GM18526 (cell line): Measurements from ENCODE around the gene TTC38.

Source experiments
- POLR2A ChIP-seq: IDR thresholded peaks from 3 replicates; pipeline ENCODE4 v1.6.1; 2011; ENCODE audit not compliant: insufficient read length; ENCODE audit errors: extremely low read depth

Gene TTC38

DNA sequence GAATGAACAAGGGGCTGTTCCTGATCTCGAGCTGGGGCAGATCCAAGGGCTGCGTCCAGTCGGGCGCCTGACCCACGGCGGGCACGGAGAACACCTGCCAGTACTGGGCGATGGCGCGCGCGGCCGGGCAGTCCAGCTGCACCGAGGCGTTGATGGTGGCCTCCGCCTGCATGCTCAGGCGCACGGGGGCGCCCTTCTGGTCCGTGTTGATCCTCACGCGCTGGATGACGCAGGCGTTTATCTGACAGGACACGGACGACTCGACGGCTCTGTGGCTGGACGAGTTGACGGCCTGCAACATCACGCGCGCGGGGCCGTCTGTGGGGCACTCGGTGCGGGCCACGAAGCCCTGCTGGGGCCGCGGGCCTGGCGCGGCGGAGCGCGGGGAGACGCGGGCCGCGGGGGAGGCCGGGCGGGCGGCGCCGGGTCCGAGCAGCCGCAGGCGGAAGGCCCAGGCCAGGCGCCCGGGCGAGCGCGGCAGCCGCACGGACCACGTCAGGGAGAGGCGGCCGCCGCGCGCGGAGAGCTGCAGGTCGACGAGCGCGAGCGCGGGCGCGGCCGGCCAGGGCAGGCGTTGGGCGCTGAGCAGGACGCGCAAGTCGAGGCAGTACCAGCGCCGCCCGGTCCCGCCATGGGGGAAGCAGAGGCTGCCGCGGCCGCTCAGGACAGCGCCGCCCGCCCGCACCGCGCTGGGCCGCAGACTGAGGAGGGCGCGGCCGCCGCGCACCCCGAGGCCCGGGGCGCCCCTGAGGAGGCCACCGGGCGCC lies 5.2 kb upstream of the TTC38 start:
- TF ChIP-seq POLR2A, result no peak

DNA sequence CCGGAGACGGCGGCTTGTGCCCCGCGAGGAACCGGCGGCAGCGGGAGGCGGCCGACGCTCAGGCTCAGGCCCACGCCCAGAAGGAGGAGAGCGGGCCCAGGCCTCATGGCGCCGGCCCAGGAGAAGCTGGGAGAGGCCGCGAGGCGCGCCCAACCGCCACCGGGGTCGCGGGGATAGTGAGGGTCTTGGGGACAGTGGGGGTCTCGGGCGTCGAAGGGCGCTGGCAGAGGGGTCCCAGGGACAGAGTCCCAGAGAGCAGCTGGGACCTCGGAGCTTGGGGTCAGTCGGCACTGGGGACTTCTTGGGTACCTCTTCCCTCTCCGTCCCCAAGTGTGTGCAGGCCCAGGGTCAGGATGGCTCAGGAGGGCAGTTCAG lies 4.6 kb upstream of the TTC38 start, which contains the start of gene PKDREJ:
Gene PKDREJ (minus strand): TSS at position 128 of the 375 bp plus-strand sequence. CDS start 21 bp downstream, at position 107.
- no peak for TF ChIP-seq POLR2A

DNA sequence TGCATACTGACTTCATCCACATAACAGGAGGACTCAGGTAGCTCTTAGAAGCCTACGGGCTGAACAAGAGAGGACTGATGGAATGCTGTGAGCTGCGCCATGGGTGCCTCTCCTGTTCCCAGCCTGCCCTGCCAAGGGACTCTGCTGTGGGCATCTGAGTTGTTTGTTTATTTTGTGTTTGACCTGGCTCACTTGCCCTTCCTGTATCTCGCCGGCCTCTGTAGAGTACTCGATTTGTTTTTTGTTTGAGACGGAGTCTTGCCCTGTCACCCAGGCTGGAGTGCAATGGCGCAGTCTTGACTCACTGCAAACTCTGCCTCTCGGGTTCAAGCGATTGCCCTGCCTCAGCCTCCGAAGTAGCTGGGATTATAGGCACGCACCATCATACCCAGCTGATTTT lies 1.8 kb downstream of the TTC38 start:
- no peak for TF ChIP-seq POLR2A

DNA sequence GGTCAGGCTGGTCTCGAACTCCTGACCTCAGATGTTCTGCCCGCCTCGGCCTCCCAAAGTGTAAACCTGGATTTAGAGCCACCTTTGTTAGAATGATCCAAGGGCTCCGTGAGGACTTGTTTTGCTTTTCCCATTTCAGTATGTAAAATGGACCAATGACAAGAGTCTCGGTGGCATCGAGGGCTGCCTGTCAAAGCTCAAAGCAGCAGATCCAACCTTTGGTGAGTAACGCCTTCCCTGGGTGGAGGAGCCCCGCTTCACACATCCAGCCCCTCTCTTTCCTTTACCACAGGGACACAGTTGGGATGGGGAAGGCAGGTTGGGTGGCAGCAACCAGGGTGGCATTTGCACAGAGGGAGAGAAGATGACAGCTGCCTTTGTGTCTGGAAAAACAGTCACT lies 4.4 kb downstream of the TTC38 start:
- TF ChIP-seq POLR2A, result no peak

DNA sequence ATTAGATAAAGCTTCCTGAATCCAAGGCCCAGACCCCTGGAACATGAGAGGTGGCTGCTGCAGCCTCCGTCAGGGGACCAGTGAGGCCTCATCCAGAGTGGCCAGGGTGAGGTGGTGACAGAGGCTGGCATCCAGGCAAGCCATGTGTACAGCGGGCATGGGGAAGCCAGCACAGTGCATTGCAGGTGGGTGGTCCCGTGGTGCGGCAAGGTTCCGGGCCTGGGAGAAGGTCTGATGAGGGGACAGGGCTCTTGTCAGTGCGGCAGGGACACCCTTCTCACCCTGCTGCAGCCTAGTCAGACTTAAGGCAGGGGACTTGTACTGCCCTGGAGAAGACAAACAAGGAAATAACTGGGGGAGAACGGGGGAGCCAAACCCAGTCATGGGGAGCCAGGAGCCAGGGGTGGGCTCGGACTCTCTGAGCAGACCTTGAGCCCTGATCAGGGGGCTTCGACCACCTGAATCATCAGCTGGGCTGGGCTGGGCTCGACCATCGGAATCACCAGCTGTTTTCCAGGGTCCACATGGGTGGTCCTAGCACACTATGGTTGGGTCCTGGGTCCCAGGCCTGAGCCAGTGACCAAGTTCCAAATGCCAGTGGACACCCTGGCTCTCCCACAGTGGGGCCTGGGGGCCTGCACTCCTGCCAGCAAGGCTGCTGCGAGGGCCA lies 5.1 kb downstream of the TTC38 start:
- no peak for TF ChIP-seq POLR2A

DNA sequence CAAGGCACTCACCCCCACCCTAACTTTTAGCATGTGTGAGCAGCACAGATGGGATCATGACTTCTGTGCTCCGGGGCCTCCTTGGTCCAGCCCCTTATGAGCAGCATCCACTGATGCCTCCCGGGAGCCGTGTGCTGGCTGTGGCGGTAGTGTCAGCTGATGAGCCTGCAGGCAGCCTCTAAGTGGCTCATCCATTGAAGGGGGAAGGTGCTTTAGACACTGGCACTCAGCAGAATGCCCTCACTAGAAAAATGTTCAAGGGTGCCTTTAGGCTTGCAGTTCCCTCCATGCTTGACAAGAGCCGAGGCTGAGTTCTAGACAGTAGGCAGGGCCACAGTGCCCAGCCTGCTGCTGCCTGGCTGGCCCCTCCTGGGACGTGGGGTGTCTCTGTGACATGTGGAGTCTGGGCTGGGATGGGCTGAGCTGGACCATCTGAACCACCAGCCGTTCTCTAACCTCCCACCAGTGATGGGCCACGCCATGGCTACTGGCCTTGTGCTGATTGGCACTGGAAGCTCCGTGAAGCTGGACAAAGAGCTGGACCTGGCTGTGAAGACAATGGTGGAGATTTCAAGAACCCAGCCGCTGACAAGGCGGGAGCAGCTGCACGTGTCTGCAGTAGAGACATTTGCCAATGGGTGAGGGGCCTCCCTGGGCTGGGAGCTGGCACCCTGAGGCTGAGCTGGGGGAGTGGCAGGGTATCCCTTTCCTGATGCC lies 5.8 kb downstream of the TTC38 start:
- TF ChIP-seq POLR2A, result no peak

DNA sequence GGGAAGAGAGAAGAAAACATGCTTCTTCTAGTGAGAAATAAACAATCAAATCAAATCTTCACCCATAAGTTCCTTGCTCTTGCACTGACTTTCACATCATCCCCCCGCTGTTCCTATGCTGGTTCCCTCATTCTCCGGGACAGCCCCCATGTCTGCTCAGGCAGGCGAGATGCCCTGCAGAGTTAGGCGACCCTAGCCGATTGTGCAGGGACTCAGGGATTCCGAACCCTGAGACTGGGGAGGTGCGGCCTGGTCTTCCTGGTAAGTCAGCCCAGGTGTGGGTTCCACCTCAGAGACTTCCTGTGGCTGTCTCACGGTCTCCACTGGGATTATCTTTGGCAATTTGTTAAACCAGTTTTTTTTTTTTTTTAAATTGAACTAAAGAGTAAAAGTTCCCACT lies 6.6 kb downstream of the TTC38 start:
- TF ChIP-seq POLR2A, result no peak

DNA sequence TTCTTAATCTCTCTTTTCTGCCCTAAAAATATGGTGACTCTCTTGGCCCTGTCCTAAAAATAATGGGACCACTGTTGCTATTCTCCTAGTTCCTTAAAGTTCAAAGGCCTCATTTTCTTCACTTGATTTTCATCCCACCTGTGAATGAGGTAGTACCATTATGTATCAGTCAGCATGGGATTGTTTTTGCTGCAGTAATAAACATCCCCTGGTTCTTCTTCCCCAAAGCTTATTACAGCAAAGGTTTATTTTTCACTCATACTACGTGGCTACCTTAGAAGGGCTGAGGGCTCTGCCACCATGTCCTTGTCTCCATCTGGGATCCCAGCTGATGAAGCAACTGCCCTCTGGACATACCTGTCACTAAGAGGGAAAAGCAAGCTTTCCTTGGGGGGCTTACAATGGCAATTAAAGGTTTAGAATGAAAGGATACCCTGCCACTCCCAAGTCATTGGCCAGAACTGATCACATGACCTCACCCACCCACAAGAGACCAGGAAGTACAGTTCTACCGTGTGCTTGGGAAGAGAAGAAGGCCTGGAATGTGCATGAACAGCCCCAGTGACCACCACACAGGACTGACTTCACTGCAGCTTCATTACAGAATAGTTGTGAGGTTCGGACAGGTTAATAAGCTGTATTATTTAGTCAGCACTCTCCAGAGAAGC lies 7.8 kb downstream of the TTC38 start:
- TF ChIP-seq POLR2A, result no peak

DNA sequence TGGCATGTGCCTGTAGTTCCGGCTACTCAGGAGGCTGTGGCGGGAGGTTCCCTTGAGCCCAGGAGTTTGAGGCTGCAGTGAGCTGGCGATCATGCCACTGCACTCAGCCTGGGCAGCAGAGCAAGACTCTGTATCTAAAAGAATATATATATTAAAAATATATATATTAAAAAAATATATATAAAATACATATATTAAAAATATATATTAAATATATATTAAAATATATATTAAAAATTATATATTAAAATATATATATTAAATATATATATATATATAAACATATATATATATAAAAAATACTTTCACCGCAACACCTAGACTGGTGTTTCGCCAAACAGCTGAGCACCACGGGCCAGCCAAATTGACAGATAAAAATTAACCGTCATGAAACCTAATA lies 8.8 kb downstream of the TTC38 start:
- no peak for TF ChIP-seq POLR2A

DNA sequence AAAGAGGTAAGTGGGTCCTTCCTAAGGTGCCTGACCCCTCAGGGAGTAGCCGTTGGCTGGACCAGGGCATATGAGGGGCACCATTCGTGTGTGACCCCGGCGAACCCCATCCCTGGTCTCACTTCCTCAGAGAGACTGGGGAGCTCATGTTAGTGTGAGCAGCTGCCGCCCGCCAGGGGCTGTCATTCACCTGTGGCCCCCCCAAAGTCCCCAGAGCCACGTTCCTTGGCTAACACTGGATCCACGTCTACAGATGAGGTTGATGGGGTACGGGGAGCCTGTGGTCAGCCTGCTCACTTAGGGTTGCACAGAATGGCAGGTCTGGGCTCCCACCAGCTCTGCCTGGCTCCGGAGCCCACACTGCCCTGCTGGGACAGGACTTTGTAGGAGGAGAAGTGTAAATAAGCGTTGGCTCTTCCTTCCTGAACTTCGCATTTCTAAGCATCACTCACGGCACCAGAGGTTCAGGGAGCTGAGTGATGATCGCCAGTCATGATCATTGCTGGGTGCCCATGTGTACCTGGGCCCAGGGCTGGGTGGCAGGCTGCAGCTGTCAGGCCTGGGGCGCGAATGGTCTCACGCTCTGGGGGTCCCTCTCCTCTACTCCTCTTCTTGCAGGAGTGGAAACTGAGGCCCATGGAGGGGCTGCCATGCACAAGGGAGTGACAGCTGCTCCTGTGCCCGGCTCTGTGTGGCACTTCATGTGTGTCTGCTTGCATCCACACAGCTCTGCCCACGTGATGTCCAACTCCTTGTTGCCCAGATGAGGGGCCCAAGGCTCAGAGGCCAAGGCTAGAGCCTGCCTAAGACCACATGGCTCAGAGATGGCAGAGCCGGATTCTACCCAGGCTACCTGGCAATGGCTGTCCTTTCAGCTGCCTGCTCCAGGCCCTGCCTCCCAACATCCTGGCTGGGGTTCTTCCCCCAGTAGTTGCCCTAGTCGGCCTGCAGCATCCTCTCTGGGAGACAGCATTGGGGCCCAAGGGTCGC lies 11.1 kb downstream of the TTC38 start:
- no peak for TF ChIP-seq POLR2A

DNA sequence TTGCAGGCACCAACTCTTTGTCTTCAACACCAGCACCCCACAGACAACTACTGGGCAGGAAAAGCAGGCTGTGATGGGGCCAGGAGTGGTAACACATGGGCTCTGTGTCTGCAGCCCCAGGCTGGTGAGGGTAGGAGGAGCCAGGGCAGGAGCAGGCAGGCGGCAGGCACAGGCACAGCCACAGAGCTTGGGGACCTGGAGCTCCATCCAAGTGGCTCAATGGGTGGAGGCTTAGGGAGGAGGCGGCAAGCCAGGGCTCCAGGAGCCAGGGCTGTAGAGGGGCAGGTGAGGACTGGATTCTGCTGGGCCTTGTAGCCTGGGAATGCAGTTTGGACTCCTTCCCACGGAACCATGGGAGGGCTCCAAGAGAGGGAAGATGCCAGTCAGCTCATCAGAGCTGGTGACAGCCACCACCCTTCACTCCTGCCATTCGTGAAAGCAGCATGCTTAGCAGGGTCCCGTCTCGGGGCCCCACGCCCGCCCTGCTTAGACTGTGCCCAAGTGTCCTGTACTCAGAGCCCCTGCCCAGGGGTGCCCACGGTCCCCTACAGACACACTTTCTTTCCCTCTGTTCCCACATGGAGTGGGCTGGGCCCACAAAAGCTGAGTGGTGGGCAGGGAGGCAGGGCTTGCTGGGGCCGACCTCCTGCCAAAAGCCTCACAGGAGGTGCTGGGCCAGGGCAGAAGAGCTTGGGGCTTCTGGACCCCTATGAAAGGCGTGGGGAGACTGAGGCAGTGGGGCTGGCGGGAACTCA lies 12.4 kb downstream of the TTC38 start:
- TF ChIP-seq POLR2A, result no peak

DNA sequence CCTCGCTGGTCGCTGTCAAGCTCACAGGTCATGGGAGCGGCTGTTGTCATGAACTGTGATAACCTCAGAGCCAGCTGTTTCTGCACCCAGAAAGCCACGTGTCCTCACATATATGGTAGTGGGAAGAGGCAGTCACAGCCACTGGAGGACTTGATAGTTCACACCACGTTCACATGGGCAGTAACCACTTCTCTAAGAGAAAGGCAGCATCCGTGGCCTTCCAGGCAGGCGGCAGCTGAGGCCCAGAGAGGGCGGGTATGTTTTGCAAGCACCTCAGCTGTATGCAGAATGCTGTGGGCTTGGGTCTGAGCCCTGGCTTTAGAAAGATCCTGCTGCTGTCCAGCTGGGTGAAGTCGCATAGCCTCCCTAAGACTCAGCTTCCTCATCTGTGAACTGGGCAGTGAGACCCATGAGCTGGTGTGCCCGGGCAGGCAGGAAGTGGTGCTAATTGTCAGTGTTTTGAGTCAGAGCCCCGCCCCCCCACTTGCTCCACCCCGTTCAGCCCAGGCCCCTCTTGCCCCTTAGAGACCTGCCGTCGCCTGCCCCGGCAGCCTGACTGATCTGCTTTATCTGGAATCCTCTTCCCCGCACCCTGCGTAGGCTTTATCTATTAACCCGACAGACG lies 13.3 kb downstream of the TTC38 start:
- no peak for TF ChIP-seq POLR2A
